Ecto neural progenitor cell (in vitro differentiated cells): Measurements from ENCODE around the gene BTF3.

ENCODE experiments used
- DNase-seq: peaks from one replicate; pipeline ENCODE4 v3.0.0-alpha.2; 2018; ENCODE audit warnings: low spot score

Gene BTF3

GRCh38 chr5:73525606-73526203, 27.5 kb downstream of the BTF3 start:
- no peak for DNase-seq

GRCh38 chr5:73528248-73528647, 30.0 kb downstream of the BTF3 start:
- no peak for DNase-seq

- no peak for DNase-seq
Observed at GRCh38 chr5:73529081-73529480, 30.8 kb downstream of the BTF3 start.

- DNase-seq = no peak
Observed at GRCh38 chr5:73531356-73531755, 33.1 kb downstream of the BTF3 start.

- DNase-seq = no peak
Observed at GRCh38 chr5:73532195-73532594, 34.0 kb downstream of the BTF3 start.

- no peak for DNase-seq
Observed at GRCh38 chr5:73534011-73534644, 35.9 kb downstream of the BTF3 start.

- no peak for DNase-seq
Observed at GRCh38 chr5:73534971-73535370, 36.7 kb downstream of the BTF3 start.

- DNase-seq = no peak
Observed at GRCh38 chr5:73539730-73540129, 41.5 kb downstream of the BTF3 start.

- no peak for DNase-seq
Observed at GRCh38 chr5:73540192-73540591, 42.0 kb downstream of the BTF3 start.

GRCh38 chr5:73542020-73542419, 43.8 kb downstream of the BTF3 start:
- no peak for DNase-seq

GRCh38 chr5:73544429-73545402, 46.5 kb downstream of the BTF3 start:
- no peak for DNase-seq

GRCh38 chr5:73545403-73545779, 47.1 kb downstream of the BTF3 start:
- DNase-seq = no peak

GRCh38 chr5:73550016-73550415, 51.8 kb downstream of the BTF3 start:
- DNase-seq = no peak

GRCh38 chr5:73552642-73553041, 54.4 kb downstream of the BTF3 start:
- no peak for DNase-seq
